GM21423 (cell line): ENCODE measurements around the gene DISC1.

Experiments
- ATAC-seq: cut with Tn5 transposase; IDR thresholded peaks from one replicate; pipeline ENCODE4 v1.9.1; 2021; ENCODE audit warnings: mild to moderate bottlenecking, moderate library complexity; ENCODE audit not compliant: unreplicated experiment

DISC1 gene

DNA sequence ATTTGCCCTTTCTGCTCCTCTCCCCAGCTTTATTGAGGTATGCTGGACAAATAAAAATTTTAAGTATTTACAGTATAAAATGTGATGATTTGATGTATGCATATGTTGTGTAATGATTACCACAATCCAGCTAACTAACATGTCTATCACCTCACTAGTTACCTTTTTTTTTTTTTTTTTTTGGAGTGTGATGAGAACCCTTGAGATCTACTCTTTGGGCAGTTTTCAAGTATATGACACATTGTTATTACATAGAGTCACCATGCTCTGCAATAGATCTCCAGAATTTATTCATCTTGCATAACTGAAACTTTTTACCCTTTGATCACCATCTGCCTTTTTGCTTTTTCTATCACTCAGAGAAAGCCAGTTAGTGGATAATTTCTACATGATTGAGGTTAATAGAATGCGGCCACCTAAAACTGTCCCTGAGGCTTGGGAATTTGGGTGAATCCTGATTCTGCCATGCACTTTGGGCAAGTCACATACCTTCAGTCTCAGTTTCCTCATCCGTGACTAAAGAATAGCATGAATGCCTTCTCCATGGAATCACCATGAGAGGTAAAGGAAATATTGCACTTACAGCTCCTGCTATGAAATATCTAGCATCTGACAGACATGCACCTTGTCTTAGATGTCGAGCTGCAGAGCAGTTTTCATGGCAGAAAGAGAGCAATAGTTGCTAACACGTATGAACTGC is 295.2 kb downstream of the DISC1 start:
- no peak for ATAC-seq

DNA sequence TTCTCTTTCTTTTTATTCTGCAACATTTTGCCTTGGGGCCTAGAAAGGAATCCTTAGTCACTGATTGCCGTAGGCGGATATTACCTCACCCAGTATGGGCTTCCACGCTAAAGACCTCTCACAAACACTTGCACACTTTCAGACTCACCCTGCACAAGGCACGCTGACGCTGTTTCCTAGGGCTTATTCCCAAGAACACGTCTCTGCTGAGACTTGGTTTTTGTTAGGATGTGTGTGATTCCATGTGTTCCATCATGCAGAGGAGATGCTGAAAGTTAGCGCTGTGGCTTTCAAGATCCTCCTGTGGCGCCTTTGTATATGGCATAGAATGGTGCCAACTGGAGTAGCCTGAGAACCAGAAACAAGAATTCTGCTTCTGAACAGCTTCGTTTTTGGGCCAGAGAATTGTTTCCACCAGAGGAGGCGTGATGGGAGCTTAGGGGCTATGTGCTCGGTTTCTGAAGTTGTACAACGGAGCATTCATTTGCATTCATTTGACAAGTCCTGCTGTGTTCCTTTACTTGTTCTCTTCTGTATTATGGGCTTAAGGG is 297.0 kb downstream of the DISC1 start:
- no peak for ATAC-seq

DNA sequence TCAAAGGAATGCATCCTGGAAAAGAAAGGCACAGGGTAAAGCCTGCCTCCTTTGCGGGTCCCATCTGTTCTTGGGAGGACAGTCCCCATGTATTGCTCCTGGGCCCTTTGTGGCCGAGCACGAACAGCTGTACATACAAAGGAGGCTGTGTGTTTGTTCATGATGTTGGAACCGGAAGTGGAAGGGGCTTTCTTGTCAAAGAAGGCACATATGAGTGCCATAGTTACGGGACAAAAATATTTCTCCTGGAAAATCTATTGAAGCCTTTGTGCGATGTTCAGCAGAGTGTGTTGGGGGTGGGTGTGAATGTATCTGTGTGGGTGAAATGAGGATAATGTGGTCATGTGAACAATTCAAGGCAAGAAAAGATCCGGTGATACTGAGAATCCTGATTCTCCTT is 297.6 kb downstream of the DISC1 start:
- ATAC-seq, result no peak

DNA sequence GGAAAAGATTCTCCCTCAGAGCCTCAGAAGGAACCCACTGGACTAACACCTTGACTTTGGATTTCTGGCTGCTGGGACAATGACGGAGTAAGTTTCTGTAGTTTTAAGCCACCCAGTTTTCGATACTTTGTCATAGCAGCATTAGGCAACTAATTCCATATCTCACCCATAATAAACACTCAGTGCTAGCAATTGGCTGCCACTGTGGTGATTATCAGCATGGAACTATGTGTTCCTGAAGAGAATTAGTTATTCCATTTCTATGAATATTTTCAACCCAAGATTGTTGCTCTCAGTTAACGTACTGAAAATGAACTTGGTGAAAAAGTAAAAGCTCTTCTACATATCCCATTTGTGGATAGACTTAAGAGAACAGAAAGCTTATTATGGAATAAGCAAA is 299.3 kb downstream of the DISC1 start:
- ATAC-seq, result no peak

DNA sequence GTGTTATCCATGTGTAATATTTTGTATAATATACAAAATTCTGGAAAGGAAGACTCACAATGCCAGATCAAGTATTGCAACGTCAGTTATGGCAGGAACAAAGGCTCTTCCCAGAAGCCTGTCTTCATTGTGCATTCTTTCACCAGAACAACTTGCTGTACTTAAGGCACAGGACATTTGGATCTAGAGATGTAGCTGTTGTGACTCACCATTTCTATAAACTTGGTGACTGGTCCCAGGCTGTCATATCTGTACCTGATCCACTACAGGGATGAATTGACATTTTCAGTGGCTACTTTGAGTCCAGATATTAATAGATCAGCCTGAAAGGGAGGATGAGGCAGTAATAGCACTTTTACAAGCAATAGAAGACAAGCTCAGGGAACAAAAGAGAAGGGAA is 299.8 kb downstream of the DISC1 start:
- ATAC-seq, result no peak

DNA sequence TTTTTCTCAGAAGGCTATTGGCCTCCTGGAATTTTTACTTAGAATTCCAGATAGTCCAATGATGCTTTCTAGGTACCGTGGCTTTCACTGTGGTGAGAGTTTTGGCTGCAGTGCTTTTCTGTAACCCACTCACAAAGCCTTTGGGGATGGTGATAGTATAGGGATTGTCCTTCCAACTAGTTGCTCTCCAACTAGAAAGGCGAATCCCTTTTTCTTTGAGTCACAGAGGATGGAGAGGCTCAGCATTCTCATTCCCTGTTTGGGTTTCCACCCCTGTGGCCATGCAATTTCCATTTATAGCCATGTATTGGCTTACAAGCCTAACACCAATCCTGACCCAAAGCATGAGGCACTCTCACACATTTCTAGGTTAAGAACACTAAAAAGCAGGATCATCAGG is 300.3 kb downstream of the DISC1 start:
- no peak for ATAC-seq

DNA sequence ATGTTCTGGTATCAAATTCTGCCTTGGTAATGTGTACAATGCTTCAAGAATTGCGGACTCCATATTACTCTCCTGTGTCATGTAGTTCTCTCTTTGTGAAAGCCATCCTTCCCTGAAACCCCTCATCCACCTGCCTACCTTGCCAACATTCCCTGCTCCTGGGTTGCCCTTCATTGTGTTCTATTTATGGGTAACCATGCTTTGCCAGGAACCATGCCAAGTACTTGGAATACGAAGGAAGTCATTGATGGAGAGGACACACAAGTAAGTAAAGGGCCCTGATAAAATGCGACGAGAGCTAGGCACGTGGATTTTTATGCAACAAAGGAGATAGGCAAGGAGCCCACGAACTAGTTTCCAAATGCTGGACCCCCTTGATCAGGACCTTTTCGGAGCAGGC is 300.8 kb downstream of the DISC1 start:
- no peak for ATAC-seq

DNA sequence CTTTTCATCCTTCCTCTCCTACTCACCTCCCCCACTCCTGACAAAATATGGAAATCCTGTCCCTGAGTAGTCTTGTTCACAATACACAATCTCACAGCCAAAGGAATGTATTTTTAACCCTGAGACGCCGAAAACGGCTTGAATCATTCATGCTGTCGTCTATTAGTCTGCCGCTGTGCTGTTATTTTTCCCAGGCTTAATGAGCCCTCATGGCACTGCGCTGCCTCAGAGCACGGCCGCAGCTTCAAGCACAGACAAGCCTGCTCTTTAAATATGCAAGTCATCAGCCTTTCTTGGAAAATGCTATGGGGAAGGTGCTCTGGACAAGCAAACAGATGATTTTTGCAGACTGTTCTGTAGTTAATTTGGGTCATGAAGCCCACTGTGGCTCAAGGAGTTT is 302.7 kb downstream of the DISC1 start:
- ATAC-seq, result no peak

DNA sequence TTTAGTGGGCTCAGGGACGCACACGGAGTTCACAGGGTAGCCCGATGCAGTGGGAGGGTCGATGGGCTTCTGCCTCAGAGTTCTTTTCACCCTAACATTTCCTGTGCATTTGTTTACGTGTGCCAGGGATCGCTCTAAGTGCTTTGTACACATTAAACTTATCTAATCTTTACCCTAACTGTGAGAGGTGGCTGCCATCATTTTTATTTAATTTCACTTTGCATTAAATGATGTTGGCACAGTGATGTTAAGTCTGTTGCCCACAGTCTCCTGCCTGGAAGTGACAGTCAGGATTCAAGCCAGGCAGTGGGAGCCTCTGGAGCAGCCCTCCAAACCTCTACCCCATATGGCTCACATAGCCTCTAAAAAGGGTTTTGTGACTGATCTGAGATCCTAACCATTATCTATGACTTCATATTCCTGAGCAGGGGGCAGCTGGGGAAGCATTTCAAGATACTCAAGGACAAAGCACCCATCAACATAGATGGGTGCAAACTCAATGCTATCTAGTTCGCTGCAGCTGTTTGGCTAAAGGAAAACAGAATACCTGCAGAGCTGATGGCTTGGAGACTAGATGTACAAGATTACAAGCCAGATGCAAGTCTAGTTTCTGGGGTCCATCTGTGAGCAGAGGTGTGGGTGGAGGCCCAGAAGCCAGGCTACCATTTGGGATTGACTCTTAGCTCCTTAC is 303.8 kb downstream of the DISC1 start:
- ATAC-seq, result no peak

DNA sequence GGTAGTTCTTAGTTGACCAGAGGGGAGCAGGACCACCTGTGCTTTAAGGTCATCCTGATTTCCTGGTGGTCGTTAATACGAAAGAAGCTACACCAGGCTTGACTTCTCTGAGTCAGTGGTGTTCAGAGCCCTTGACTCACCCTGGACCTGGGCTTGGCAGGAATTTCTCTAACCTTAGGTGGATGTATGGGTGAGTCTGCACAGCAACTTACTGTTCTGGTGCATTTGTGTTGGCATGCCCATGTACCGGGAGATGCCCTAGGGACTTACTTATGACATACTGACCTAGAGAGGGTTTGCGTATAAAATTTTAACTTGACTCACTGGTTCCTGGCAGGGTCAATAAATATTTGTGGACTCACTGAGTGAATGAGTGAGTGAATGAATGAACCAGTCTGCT is 304.6 kb downstream of the DISC1 start:
- no peak for ATAC-seq

DNA sequence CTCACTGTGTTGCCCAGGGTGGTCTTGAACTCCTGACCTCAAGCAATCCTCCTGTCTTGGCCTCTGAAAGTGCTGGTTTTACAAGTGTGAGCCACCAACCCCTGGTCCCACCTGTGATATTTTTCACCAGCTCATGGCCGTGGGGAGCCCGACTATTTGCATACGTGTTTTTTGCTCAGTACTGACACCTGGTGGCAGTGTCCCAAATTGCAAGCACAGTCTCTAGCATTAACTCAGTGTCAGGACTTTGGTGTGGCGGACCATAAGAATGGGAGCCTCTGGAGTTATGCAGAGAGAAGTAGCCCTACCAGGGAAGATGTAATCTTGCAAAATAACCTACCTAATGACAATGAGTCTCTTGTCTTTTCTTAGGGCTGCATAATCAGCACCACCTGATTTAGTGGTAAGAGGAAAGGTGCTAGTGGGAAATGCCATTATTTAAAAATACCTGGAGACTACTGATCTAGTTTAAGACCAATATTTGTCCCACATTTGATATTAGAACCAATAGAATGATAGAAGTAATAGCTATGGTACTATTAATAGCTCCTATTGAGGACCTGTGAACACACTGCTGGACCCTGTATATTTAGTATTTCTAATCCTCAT is 305.4 kb downstream of the DISC1 start:
- no peak for ATAC-seq

DNA sequence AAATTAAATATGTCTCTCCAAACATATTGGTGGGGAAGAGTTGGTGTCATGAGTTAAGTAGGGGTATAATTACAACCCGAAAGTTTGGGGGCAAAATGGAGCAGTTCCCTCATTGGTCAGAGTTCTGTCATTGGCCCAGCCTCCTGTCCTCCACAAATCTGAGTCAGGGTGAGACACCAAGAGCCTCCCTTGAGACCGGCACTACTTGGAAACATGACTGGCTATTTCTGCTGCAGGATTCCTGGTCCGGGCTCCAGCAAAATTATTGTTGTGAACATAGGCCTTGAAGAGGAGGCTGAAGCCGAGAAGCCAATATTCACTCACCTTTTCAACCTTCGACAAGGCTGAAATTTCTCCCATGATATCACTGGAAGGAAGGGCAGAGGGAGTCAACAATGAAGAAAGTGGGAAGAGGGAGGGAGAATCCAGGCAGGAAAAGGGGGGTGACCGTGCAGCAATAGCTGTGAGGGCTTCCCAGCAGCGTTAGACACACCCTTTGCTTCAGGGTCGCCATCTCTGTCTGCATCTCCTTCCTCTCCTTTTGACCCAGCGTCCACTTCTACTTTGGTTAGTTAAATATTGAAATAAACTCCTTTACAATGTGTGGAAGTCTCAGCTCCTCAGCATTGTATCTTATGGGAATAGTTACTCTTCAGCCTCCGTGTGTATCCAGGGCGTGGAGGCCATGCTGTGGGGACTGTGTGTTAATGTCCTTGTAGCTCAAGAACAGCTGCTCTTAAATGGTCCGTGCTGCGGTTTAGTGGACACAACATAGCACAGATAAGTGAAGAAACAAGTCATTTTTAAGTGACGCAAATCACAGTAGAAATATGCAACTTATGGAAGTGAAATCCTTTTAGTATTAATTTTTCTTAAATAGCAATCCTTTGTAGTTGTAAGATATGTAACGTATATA is 307.4 kb downstream of the DISC1 start:
- no peak for ATAC-seq

DNA sequence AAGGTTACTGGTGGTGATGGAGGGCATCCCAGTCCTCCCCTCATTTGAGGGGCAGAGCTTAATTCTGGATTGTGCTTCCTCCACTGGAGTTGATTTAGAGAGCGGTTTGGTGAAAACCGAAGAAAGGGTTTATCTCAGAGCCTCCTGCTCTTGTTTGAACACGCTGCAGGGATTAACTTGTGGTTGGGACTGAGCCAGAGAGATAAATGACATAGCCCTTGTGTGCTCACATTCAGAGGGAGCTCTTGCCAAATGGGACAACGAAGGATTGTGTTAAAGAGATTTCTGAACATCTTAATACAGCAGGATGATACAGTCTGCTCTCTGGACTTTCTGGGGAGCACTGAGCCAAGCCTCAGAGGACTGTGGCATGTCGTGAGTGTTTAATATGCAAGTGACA is 308.2 kb downstream of the DISC1 start:
- no peak for ATAC-seq

DNA sequence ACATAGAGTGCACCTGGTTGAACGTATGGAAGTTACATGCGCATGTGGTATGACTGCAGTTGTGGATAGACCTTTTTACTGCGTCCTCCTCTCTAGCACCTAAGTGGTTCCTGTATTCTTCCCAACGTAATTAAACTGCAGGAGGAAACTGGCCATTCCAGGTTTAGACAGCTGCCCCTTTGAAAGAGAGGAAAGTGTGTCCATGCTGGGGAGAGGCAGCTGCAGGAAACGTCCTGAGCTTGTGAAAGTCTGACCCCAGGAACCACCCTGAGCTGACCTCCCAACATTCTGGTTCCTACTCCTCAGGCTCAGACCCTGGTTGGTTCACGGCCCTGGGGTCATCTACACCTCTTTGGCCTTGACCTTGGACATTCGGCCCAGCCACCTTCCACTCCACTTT is 309.3 kb downstream of the DISC1 start:
- no peak for ATAC-seq

DNA sequence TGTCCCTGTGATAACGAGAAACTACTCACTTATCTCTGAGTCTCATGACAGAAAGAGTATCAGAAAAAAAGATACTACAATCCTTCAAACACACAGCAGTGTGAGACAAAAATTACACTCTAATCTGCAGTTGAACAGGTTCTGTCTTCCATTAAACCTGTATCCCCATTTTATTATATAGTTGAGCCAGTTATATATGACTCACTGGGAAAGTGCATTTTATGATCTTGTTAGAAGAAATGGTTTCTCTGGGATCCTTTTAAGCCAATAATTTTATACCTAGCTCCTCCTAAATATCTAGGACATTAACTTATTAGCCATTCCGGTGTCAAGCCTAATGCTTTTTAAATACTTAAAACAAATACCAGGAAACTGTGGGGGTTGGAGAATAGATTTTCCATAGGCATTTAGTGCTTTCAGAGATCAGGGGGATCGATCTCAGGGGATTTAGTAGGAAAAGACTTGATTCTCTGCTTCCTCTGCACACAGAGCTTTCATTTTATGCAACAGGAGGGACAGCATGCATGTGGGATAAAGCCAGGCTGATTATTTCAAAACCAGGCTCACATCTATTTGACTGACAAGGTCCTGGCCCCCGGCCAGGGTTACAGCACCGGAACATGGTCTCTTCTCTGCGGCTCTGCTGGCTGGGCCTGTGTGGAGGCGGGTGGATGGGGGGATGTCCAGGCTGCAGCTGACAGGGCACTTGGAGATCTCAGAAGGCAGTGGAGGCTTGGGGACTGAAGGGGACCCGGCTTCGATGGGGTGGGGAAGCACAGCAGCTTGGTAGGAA is 310.6 kb downstream of the DISC1 start:
- no peak for ATAC-seq

DNA sequence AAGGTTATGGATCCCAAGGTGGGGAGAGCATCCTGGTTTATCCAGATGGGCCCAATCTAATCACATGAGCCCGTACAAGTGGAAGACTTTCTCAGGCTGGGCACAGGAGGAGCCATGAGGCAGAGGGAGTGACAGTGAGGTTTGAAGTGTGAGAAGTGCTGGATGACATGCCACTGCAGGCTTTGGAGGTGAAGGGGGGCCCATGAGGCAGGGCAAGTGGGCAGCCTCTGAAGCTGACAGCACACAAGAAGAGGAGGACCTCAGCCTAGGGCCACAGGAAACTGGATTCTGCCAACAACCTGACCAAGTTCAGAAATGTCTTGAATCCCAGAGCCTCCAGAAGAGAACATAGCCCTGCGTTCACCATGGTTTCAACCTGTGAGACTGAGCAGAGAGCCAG is 311.6 kb downstream of the DISC1 start:
- ATAC-seq, result no peak

DNA sequence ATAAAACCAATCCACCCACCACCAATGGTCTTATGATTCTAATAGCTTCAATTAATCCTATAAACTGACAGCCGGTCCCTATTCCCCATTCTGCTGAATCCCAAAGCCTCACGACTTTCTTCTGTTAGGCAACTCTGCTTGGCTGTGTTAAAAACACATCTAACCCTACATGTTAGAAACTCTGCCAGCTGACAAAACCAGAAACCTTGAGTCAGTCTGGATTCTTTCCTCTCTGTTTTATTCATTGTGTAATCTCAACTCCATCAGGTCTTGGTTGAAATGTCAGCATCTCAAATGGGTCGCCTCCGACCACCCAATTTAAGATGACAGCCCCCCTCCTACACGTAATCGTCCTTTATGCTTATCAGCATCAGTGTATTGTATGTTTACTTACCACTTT is 312.1 kb downstream of the DISC1 start:
- no peak for ATAC-seq

DNA sequence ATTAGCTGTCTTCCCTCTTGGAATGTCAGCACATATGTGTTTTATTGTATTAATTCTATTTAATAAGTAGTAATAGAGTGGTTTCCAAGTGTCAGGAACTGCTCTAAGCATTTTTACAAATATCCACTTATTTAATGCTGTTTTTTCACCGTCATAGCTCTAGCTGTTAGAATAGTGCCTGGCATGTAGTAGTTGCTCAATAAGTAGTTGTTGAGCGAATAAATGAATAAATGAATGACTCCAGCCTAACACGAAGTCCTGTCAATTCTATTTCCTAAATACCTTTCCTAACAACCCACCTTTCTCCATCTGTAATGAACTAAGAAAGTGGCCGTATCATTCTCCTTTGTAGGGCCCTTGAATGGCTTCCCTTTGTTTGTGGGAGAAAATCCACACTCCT is 312.5 kb downstream of the DISC1 start:
- ATAC-seq, result no peak

DNA sequence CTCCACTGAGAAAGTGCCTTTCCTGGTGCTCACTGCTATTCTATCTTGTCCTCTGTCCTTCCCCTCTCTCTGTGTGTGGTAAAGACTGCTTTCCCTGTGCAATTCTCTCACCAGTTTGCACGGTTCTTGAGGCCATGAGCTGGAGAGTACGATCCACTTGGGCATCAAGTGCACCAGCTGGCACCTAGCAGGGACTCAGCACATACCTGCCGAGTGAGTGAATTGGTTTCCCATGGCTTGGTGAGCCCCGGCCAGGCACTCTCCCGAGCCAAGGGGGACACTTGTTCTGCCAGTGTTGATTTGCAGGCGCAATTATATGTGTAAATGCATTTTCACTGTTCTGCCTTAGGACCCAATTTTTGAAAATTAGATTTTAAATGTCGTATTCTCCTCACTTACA is 313.5 kb downstream of the DISC1 start:
- no peak for ATAC-seq

DNA sequence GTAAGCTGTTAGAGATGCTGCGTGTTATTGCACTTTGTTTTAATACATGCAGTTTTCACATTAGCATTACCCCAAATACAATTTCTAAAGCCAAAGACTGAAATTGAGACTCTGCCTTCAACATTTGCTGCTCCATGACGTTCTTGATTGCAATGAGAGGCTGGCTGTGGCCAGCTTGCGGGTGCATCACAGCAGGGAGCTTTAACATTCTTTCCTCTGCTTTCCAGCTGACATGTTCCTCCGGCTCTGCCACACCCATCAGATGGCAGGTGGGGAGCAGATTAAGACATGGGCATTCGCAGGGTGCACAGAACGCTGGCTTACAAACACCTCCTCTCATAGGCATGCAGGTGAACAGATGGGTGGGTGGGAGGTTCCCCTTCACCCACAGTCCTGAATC is 314.1 kb downstream of the DISC1 start:
- no peak for ATAC-seq
